ENCODE results near the gene FYB1.
"Not testable (repeated sequence)": the region's sequence is repeated elsewhere in the genome, so short reads cannot be mapped to it uniquely, and the experiment has no call there.

The FYB1 gene

DNA sequence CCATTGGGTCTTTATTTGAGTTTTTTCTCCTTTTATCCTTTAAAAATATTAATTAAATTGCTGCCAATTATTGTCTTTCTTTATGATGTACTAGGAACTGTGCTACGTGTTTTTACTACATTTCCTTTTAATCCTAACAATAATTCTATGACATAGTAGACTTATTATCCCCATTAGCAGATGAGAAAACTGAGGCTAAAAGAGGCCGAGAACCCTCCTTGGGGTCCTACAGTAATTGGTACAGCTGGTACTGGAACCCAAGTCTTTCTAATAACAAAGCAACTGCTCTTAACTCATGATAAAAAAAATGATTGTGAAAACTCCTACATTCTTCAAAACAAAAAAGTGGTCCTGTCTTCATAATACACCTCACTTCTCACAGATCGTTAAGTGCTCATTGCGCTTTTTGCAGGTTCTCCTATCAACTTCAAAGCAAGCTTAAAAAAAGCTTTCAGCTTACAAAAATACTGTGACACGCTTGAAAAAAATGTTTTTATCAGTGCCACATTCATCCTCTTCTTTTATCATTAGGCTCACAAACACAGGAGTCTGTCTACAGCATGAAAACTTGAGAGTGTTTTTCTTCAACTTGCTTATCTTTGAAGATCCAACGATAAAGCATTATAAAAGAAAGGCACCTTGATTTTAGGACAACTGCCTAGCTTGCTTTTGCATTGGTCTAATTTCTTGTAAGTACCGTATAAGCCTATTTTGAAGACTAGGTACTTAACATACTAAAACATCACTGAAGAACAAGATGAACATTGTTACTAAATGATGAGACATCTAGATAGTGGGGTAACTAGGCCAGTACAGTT is 32.4 kb downstream of the FYB1 start:
- no peak for DNase-seq

DNA sequence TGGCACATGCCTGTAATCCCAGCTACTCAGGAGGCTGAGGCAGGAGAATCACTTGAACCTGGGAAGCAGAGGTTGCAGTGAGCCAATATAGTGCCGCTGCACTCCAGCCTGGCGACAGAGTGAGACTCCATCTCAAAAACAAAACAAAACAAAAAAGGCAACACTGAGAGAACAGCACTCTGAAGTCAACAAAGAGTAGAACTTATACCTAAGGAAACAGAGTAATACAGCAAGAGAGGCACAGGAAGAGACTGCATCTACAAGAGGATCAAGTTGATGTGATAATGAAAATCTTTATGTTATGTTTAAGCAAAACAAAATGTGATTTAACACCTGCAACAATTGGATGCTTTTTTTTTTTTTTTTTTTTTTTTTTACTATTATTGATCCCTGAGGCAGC is 33.1 kb downstream of the FYB1 start:
- DNase-seq, result no peak

DNA sequence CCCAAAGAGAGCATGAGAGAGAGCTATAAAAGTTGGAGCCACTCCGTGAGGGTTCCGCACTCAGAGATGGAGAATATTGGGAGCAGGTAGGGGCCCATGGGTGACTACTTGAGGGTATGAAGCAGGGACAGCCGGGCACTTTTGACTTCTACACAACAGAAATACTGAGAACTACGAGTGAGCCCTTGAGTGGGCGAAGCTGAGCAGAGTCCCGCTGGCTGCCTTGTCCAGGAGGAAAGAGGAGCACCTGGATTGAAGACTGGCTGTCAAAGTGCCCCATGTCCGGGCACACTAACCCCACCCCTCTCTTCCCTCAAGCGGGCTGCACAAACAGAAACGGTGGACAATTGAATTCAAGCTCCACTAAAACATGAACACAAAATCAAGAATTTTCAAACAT is 33.6 kb downstream of the FYB1 start:
- no peak for DNase-seq

DNA sequence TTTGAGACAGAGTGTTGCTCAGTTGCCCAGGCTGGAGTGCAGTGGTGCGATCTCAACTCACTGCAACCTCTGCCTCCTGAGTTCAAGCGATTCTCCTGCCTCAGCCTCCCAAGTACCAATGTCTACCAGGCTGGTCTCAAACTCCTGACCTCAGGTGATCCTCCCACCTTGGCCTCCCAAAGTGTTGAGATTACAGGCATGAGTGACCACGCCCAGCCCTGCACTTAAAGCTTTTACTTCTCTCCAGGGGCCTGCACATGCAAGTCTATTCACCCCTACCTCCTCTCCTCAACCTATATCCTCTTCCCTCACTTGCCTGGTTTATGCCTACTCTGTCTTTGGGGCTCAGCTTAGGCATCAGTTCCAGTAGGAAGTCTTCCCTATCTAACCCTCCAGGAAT is 39.8 kb downstream of the FYB1 start:
- DNase-seq, result not testable (repeated sequence)

DNA sequence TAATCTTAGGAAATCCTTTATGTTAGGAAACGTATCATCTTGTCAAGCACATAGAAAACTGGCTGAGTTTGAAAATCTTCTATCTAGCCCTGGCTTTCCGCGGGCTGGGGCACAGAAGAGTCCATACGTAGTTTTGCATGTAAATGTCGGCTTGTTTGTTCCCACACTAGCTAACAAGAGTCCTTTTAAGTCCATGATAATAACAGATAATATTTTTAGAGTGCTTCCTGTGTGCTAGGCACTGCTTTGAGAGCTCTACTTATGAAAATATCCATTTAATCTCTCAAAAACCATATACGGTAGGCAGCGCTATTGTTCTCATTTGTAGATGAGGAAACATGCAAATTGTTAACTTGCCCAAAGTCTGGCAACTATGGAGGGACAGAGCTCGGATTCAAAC is 40.5 kb downstream of the FYB1 start:
- DNase-seq, result no peak

DNA sequence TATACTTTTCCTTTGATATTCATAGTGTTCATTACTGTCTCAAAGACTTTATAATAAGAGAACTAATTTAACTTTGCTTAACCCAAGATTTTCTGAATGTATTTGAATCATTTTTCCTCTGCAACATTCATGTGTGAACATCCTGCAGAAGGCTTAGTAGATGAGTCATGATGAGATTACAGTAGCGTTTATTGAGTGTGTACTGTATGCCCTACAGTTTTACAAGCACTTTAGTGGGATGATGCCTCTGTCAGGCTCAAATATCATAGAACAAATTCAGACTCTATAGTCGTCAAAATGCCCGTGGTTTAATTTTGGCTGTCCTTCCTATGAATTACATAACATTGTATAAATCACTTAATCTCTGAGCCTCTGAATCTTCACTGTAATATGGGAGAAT is 41.2 kb downstream of the FYB1 start:
- DNase-seq, result no peak

DNA sequence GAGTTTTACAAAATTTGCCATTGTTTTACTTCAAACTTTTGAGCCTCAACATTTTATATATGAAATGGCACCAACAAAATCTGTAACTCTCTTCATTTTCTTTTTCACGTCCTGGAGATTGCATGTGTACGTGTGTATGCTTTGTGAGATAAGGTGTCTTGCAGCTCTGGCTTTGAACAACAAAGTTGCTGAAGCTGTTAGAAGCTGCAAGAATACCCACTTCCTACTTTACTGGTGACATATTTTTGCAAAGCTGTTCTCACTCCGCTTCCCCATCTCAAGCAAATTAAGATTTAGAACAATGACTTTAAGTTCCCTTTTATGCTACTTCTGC is 41.8 kb downstream of the FYB1 start:
- DNase-seq, result no peak

DNA sequence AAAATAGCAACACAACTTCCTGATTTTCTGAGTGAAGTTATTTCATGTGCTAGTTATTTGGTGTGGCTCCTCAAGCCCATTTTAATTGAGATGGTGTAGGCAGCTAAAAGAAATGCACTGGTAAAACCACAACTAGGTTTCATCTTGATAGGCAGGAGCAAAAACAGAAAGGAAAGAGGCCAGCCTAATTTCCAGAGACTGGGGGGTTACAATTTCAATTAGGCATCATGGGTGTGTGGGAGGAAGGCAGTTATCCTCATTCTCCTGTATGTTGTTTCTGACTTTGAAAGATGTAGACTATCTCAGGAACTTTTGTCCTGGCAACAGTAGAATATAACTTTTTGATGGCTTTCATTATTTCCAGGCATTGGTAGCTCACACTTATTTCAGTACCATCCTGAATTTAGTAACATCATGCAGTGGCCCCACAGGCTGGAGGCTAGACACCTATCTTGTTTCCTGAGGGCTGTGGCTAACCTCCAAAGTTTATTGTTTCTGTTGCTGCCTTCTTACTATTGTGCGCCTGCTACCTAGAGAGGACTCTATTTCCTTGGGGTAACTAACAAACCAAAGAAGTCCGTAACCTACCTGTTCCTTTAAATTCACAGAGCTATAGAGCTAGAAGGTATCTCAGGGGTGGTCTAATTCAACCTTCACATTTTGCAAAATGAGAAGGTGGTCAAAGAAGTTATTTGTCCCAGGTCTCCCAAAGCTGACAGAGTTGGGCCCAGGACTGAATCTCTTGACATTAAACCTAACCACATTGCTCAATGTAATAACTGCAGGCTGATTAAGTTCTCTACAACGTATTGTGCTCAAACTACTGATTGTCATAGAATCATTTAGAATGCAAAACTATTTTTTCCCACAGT is 42.4 kb downstream of the FYB1 start:
- peak; percentile 70 for DNase-seq

DNA sequence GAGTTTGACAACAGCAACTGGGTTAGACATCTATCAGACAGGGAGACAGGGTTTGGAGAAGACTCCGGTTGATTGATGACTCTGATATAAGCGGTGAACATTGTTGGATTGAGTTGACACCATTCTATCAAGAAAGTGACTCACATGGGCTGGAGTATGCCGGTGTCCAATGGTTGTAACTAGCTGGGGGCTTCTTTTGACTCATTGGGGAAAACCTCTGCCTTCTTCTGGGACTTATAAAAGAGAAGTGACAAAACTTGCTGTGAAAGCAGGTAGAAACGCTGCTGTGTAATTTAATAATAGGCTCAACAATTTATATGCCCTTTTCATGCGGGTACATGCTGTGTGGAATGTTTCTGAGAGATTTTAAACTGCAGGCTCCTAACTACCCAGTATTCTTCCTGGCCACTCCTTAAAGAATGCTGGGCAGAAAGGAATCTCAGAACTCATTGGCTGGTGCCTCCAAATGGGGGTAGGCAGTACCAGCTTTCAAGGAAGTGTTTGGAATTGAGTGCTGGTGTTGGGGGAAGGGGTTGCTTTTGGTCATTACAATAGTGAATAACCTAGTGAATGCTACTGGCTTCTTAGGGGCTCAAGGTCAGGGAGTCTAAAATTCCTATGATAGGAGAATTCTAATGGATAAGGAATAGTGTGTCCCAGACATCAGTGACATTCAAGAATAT is 43.9 kb downstream of the FYB1 start:
- DNase-seq, result peak; percentile 71

DNA sequence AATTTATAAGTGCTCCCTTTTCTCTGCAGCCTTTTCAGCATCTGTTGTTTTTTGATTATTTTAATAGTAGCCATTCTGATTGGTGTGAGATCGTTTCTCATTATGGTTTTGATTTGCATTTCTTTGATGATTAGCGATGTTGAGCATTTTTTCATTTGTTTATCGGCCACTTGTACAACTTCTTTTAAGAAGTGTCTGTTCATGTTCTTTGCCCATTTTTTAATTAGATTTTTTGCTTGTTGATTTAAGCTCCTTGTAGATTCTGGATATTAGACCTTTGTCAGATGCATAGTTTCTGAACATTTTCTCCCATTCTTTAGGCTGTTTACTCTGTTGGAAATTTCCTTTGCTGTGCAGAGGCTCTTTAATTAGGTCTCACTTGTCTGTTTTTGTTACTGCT is 46.3 kb downstream of the FYB1 start:
- DNase-seq, result no peak

DNA sequence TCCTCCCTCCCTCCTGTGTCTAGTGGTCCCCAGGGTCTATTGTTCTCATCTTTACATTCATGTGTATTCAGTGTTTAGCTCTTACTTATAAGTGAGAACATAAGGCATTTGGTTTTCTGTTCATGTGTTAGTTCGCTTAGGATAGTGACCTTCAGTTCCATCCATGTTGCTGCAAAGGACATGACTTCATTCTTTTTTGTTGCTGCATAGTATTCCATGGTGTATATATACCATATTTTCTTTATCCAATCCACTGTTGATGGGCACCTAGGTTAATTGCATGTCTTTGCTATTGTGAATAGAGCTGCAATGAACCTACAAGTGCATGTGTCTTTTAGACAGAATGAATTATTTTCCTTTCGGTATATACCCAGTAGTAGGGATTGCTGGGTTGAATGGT is 46.8 kb downstream of the FYB1 start:
- no peak for DNase-seq

DNA sequence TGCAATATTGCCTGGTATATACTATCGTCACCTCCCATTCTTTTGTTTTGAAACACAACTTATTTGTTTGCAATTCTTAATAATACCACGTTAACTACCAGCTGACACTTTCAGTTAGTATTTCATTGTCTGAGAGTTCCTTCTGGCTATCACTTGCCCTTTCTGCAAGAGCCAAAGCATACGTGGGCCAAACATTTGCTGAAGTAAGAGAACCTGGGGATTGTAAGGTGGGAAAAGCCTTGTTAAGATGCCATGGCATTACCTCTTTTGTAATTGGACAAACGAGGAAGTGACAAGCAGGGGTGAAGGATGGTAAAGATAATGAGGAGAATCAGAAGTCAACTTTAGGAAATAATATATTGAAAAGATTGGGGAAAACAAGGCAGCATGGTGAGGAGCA is 47.7 kb downstream of the FYB1 start:
- no peak for DNase-seq

DNA sequence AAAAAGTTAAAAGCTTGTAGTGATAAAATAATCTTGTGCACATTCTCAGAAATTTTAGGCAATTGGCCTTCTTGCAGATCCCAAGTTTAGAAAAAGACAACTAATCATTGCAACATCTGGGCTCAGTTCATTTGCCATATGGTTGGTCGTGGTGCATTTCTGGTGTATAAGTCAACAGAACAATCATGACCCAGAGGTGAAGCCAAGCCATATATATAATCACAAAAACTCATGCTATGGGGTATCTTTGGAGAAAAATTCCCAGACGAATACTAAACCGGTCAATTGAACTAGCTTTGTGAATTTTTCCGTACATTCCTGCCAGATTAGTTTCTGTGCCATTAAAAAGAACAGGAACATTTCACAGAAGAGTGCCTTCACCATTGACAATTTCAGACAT is 50.3 kb downstream of the FYB1 start:
- DNase-seq, result no peak

DNA sequence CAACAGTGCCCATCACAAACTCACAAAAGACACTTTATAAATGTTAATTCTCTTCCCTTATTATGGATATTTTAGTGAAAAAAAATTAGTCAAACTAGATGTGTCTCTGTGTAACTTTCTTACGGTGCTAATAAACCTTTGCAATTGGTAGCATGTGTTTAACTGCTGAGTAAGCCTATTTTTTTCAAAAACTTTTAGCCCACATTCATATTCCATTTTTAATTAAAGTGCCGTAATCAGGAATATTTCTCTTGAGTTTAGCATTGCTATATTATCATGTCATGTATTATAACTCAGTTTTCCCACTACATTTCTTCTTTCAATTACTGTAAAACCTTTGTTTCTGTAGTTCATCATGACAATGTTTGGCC is 51.4 kb downstream of the FYB1 start:
- DNase-seq, result no peak

DNA sequence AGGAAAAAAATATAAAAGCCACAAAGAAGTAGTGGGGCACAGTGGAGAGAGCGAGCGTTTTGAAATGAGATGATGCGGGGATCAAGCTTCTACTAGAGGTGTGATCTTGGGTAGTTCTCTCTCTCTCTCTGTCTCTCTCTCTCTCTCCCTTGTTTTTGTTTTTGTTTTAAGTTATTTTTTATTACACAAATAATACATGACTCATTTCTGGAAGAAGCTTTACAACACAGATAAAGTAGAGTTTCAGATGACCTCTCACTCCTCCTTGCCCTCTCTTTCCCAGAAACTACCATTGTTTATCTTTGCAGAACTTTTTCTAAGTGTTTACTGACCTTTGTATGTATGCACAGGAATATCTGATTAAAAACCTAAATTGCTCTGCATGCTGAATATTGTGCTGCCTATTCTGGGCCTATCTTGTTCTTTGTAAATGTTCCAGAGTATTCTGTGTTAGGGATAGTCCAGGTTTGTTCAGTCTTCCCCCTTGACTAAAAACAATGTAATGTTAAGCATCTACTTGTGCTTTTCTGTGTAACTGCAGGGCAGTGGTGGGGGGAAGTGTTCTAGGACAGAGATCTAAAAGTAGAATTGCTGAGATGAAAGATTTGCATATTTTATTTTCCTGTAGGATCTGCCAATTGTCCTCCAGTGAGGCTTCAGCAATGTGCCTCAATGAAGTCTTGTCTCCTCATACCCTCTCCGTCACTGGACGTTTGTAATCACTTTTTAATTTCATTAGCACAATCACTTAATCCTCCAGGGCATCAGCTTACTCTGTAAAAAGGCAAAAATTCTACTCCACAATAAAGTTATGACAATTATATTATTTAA is 52.0 kb downstream of the FYB1 start:
- DNase-seq, result no peak

DNA sequence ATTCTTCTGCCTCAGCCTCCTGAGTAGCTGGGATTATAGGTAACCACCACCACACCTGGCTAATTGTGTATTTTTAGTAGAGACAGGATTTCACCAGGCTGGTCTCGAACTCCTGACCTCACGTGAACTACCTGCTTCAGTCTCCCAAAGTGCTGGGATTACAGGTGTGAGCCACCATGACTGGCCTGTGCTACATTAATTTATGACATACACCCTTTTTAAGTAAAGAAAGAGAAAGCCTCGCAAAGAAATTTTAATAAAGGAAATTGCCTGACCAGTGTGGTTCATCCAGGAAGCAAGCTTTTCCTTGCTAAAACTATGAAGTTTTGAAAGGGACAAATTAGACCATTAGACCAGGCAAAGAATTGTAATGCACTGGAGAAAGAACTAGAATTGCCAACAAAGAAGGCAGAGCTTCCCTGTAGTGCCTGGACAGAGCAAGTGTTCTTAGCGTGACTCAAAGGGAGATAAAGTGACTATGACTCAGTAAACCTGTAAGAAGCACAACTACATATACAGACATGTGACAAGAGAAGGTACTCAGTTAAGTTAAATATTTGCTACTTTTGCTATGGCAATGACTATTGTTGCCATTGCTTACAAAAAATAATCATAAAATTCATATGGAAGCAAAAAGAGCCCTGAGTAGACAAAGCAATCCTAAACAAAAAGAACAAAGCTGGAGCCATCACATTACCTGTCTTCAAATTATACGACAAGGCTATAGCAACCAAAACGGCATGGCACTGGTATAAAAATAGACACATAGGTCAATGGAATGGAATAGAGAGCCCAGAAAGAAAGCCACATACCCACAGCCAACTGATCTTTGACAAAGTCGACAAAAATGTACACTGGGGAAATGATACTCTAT is 54.6 kb downstream of the FYB1 start:
- DNase-seq, result no peak

DNA sequence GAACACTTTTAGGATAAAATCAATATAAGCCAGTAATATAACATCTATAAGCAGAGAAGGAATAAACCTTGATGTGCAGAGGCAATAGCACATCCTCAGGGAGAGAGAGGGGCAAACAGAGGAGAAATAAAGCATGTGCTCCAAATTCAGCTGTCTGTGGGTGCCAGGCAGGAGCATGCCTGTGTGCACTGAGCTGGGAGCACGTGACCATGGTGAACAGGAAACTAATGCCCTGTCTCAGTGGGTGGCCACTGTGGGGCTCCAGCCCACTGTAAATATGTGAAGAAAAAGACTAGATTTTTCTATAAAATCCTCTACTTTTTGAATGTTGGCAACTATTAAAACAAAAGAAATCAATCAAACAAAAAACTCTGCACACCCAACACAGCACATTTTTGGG is 55.3 kb downstream of the FYB1 start:
- DNase-seq, result peak; percentile 42

DNA sequence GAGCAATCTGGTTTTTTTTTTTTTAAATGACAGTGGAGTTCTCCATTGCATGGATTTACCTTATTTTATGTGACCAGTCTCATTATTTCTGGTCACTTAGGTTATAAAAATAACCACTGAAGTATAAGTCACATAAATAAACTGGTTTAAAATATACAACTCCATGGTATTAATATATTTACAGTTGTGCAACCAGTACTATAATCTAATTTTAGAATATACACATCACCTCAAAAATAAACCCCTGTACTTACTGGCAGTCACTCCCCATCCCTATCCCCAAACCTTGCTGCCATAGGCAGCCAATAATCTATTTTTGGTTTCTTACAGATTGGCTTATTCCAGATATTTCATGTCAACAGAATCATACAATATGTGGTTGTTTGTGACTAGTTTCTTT is 57.8 kb downstream of the FYB1 start:
- DNase-seq, result no peak

DNA sequence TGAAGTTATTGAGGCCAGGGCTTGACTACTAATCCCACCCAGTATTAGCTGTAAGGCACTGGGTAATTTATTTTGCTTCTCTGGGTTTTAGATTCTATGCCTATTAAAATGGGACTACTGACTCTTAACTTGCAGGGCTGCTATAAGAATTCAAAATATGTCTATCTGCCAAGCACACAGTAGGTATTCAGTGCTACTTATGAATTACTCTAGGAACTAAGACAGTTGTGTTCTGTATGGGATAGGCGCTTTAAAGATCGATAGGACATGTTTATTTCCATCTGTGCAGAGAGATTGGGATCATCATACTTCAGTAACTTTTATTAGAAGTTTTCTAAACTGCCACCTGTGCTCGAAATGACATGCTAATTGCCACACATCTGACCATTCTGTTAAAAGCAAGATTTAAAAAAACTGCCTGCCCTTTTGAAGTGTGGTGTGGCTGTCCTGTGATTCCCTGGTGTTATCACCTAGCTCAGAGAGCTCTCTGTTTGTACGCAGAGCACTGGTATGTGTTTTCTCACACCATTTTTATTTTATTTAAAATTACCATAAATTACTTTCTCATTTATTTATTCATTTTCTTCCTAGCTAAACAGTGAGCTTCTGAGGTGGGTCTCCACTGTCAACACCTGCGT is 58.7 kb downstream of the FYB1 start:
- DNase-seq, result no peak

DNA sequence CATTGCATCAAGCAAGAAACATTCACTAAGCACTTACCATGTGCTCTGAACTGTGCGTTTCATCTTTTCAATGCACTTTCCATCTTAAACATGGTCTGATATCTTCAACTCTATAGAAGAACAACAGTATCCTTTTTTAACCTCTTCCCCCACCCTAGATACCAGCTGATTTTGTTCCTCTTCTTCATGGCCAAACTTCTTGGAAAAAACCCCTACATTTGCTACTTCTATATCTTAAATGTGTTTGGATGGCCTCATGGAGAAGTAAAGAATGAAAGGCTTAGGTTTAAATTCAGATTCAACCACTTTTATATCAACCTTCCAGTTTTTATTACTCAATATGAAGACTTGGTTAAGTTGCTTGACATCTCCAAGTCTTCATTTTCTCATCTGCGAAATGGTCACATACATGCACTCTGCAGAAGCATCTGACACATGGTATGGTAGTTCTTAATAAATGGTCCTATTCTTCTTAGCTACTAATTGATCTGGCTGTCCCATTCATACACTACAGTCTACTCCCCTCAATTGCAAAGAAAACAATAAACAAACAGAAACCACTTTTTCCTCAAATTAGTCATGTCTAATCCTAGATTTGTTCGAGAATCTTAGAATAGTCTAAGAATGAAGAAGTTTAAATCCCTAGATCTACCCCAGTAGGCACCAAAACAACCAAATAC is 59.4 kb downstream of the FYB1 start:
- no peak for DNase-seq

DNA sequence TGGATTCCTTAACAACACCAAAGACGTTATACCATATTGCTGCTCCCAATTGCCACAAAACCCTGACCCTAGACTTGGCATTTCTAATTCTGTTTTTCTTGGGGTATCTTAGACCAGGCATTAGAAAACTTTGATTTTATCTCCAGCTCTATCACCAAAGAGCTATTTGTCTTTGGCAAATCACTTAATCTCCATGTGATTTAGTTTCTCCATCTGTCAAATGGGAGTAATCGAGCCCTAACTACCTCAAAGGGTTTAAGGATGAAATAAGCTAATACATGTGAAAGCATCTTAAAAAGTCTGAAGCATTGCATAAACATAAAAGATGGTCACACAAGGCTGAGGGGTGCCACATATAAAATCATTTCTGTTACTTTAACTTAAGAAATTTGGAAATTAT is 60.6 kb downstream of the FYB1 start:
- no peak for DNase-seq

All from stimulated activated CD4-positive, alpha-beta T cell treated with anti-CD3 and anti-CD28 coated beads, Interleukin-1b, Interleukin-23, amount 100 ng/mL, for 48 hours (primary cell).